Posterior cingulate gyrus (tissue), 11 donors: Measurements from ENCODE around the gene ASPA.

Source experiments
- DNase-seq, 10 donors: peaks; one replicate each; pipeline versions ENCODE4 v3.0.0 to v3.0.0-alpha.2; 2020 to 2021; ENCODE audit warnings: mixed read lengths in 3 of 10
- intact Hi-C: fragments of 100-400 bp; cut with DNase I; formaldehyde crosslinking; loops from one replicate; pipeline ENCODE4 v1.15.1; 2023

ASPA gene

GRCh38 chr17:3531266-3532101 is 55.7 kb downstream of the ASPA start:
- peak; percentile 86 to 99 (median 93) for DNase-seq
- intact Hi-C loops = loop anchor here (2.0 to 5.0 kb wide), 2 partner anchors 19 to 54 kb away; partner anchors contain the start of gene ASPA

DNA sequence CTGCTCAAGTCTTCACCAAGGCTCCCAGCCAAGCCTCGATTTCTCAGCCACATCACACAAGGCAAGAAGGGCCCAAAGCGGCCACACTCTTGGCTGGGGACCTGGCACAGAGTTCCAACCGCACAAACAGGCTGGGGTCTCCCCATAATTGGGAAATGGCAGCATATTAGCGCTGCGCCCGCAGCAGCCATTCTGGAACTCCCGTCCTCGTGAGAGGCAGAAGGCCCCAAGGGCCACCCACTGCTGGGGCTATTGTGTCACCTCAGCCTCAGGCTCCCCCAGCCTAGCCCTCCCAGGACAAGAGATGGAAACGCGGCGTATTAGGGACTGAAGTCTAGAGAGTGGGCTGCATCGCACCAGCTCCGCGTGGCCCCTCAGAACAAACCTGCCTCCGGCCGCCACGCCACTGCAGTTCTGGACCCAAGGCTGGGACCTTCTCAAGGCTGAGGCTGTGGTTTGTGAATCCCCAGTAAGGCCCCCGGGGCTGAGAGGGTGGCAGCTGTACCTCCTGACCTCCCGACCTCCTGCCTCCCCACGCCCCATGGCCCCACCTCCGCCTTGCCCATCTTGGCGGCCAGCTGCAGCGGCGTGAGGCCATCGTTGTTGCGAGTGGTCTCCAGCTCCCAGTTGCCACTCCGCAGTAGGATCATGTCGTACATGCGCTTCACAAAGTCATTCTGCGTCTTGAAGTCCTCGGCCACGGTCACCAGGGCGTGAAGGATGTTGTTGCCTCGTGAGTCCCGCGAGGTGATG is 56.5 kb downstream of the ASPA start:
- intact Hi-C loops = loop anchor here (5.0 kb wide), 1 partner anchor 55 kb away; the partner anchor contains the start of gene ASPA
- peak in 3 of 10 donors; percentile 20 to 87 (median 59) for DNase-seq

DNA sequence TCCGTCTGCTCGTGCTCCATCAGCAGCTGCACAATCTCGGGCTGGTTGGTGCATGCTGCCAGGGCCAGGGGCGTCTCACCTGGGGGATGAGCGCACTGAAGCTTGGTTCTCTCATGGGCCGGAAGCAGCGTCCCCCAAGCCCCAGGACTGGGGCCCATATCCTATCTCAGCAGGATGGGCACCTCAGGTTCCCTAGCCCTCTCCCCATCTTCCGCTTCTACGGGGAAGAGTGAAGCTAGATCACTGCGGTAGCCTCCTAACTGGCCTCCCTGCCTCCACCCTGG is 57.0 kb downstream of the ASPA start:
- intact Hi-C loops = loop anchor here (5.0 kb wide), 1 partner anchor 56 kb away; the partner anchor contains the start of gene ASPA
- peak in 1 of 10 donors; percentile 80 for DNase-seq

DNA sequence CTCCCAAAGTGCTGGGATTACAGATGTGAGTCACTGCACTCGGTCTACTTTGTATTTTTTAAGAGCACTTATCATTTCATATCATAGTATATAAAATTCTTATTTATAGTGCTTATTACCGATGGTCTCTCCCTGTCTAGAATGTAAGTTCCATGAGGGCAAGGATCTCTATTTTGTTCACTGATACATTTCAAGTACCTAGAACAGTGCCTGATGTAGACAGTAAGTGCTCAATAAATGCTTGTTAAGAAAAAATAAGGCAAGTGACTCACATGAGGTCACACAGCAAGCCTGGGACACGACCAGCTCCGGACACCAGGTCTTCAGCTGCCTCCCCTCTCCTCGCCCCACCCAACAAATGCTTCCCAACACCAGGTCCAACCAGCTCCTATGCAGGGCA is 58.0 kb downstream of the ASPA start:
- intact Hi-C loops = loop anchor here (5.0 kb wide), 1 partner anchor 56 kb away; the partner anchor contains the start of gene ASPA
- DNase-seq = no peak

- DNase-seq = peak in 7 of 10 donors; percentile 26 to 92 (median 59)
- intact Hi-C loops = loop anchor here (5.0 kb wide), 2 partner anchors 58 to 112 kb away; partner anchors contain the start of gene ASPA
These were observed 59.1 kb downstream of the ASPA start for GRCh38 chr17:3534881-3535252.

DNA sequence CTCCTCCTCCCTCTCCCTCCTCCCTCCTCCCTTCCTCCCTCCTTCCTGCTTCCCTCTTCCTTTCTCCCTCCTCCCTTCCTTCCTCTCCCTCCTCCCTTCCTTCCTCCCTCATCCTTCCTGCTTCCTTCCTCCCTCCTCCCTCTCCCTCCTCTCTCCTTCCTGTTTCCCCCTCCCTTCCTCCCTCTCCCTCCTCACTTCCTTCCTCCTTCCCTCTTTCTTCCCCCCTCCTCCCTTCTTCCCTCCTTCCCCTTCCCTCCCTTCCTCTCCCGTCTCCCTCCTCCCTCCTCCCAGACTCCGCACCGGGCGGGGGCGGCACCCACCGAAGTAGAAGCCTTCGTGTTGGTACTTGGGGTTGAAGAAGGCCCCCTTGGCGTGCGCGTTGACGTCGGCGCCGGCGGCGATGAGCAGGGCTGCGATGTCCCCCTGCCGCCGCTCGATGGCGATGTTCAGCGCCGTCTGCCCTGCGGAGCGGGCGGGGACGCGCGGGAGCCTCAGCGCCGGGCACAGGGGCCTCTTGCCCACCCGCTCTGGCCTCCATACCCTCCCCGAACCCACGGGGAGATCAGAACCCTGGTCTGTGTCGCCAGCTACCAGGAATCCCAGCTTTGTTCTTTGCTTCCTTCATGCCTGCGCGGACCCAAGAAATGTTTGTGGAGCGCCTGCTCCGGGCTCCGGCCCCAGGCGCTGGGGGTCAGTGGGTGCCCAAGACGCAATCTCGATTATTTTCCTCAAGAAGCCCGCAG is 59.6 kb downstream of the ASPA start:
- peak; percentile 67 to 98 (median 80) for DNase-seq
- intact Hi-C loops = loop anchor here (5.0 kb wide), 1 partner anchor 112 kb away; no protein-coding TSS in a partner anchor

DNA sequence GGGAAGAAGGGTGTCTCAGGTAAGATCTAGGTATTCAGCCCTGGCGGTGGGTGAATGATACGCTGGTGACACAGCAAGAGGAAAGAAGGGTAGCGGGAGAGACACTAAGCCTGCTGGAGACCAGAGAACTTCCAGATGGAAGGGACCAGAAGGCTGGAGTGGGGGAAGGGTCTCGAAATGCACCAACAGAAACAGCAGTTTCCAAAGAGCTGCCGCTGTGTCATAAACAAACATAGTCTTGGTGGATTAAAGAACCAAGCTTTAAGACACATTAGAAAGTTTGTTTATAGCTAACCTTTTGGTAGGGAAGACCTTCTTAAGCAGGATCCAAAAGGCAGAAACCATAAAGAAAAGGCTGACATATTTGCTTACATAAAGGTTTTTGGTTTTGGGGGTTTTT is 60.9 kb downstream of the ASPA start:
- intact Hi-C loops = loop anchor here (5.0 kb wide), 1 partner anchor 111 kb away; no protein-coding TSS in a partner anchor
- DNase-seq = no peak

GRCh38 chr17:3539881-3540540 is 64.2 kb downstream of the ASPA start:
- intact Hi-C loops = loop anchor here (5.0 kb wide), 1 partner anchor 107 kb away; no protein-coding TSS in a partner anchor
- peak in 2 of 10 donors; percentile 10 to 40 for DNase-seq

- DNase-seq = peak in 2 of 10 donors; percentile 61 to 75
- intact Hi-C loops = no loop called here
These were observed 66.8 kb downstream of the ASPA start for GRCh38 chr17:3542410-3543088.

DNA sequence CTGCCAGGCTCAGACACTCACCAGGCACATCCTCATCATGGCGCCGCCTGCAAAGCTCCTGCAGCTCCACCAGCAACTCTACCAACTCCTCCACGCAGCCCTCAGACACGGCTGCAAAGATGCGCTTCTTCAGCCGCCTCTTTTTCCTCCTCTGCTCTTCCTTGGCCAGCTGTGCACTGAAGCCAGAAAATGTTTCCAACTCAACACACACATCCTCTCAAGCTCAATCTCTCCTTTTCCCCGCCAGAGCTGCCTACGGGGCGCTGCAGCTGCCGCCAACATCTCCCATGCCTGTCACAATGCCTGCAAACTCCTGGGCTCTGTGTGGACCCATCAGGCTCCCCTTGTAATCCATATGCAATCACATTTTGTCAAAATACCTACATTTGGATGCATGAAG is 67.7 kb downstream of the ASPA start:
- intact Hi-C loops = no loop called here
- DNase-seq = peak in 5 of 10 donors; percentile 27 to 89 (median 81)

DNA sequence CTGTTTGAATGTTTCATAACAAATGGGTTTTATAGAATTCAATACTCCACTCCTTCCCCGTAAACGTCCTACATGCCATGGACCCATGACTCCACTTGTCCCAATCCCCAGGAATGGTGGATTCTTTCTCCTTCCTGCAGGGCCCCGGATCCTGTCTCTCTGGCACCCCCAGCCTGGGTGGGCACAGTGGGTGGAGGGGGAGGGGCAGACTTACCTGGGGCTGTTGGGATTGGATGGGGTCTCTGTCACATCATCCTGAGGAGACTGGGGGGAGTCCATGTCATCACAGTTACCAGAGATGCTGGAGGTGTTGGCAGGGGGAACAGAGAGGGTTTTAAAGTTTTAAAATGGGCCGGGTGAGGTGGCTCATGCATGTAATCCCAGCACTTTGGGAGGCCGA is 68.6 kb downstream of the ASPA start:
- intact Hi-C loops = no loop called here
- DNase-seq = peak in 2 of 10 donors; percentile 7 to 10

DNA sequence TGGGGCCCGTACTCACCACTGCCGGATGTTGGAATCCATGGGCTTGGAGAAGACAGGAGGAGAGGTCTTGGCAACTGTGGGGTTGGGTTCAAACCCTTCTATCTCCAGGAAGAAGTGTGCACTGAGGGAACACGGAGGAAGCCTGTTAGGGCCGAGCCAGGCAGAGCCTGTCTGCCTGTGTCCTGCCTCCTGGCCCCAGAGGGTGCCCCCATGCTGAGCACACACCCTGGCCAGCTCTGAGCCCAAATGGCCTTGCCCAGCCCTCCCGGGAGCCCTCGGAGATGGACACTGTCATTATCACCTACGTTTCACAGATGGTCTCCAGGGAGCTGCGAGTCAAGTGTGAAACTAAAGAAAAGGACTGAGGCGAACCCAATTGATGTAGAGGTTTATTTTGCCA is 69.4 kb downstream of the ASPA start:
- intact Hi-C loops = no loop called here

GRCh38 chr17:3546521-3546920 is 70.7 kb downstream of the ASPA start:
- intact Hi-C loops = no loop called here
- DNase-seq = peak in 2 of 10 donors; percentile 10 to 20

More for the DNA sequence above, 69.4 kb downstream of the ASPA start:
- DNase-seq = peak in 2 of 10 donors; percentile 49 to 68

GRCh38 chr17:3546997-3547396 is 71.2 kb downstream of the ASPA start:
- intact Hi-C loops = no loop called here
- peak in 2 of 10 donors; percentile 48 to 75 for DNase-seq

- intact Hi-C loops = no loop called here
- peak in 2 of 10 donors; percentile 47 to 65 for DNase-seq
These were observed 71.8 kb downstream of the ASPA start for GRCh38 chr17:3547628-3548027.

- intact Hi-C loops = no loop called here
- no peak for DNase-seq
These were observed 73.9 kb downstream of the ASPA start for GRCh38 chr17:3549610-3550162.

DNA sequence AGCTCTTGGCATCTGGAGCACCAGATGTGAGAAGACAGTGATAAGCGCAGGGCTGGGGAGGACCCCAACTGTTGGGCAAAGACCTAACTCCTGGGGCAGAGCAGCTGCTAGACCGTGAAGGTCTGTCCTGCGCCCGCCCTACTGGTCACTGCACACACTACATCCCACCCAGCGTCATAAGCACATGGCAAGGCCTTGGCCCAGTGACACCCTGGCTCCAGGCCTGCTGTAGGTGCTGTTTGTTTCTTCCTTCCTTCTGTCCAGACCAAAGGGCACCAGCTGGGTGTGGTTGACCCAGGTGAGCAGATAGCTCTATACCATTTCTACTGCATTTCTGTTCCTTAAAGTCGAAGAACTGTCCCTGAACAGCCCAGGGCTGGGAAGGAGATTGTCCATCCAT is 75.4 kb downstream of the ASPA start:
- intact Hi-C loops = no loop called here
- peak in 2 of 10 donors; percentile 43 to 60 for DNase-seq

- intact Hi-C loops = no loop called here
- peak in 2 of 10 donors; percentile 61 to 62 for DNase-seq
These were observed 77.1 kb downstream of the ASPA start for GRCh38 chr17:3552916-3553315.
